H54 (cell line): Measurements from ENCODE around the gene INSIG2.
A peak's percentile ranks its signal among the peaks of the same experiment; 100 is the strongest.

Source experiments
- DNase-seq: peaks from one replicate; pipeline ENCODE4 v3.0.0; 2011; ENCODE audit warnings: low spot score, mixed read lengths; ENCODE audit not compliant: insufficient read length
- FAIRE-seq: peaks from 3 replicates; lab custom pipeline; 2011; peaks lifted over from hg19 to GRCh38; lab: Jason Lieb, UNC
- POLR2A ChIP-seq: IDR thresholded peaks from 2 replicates; pipeline ENCODE4 v1.6.1; 2011; ENCODE audit warnings: low read depth, mild to moderate bottlenecking, low read length

The INSIG2 gene

DNA sequence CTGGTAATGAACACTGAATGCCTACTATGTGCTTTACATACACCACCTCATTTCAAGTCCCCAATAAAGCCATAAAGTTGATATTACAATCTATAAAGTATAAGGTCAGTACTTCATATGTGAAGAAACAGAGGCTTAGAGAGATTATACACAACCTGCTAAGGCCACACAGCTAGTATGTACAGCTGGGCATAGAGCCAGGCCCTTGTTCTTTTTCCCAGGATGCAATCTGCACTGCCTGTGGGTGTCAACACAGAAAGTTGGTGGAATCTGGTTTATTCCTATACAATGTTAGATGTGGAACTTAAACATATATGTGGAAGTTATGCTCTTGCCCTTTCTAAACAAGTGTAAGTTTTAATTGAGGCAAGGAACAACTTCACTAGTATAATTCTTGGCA lies 32.8 kb downstream of the INSIG2 start:
- no peak for DNase-seq
- no peak for FAIRE-seq
- TF ChIP-seq POLR2A = no peak

DNA sequence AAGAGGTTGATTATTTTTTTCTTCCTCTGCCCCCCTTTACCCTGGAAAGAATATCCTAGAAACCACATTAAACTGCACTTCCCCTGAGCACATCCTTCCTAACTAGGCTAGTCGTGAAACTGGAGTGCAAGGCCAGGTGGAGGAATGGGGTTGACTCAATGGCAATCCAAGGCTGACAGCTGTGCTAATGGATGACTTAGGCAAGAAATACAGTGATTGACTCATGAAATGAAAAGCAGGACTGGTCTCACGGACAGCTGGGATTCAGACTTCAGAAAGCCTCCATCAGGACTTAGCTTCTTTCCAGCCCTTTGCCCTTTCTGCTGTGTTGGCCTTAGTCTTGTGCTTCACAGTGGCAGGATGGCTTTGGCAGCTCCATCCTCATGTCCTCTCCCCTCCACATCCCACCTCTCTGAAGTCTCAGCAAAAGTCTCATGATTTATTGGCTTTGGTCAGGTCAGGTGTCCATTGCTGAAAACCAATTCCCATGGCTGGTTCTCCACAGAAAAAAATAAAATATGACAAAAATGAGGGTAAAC lies 33.8 kb downstream of the INSIG2 start:
- no peak for TF ChIP-seq POLR2A
- no peak for DNase-seq

GRCh38 chr2:118122594-118123281 lies 34.5 kb downstream of the INSIG2 start:
- peak; percentile 43 for FAIRE-seq
- DNase-seq = no peak
- TF ChIP-seq POLR2A = no peak

More for the DNA sequence above, 33.8 kb downstream of the INSIG2 start:
- peak; percentile 6 for FAIRE-seq

GRCh38 chr2:118123561-118124232 lies 35.4 kb downstream of the INSIG2 start:
- FAIRE-seq = peak; percentile 94
- TF ChIP-seq POLR2A = no peak
- DNase-seq = peak; percentile 39

- TF ChIP-seq POLR2A = no peak
- DNase-seq (no peak), FAIRE-seq (no peak)
Observed at GRCh38 chr2:118124288-118124891, 36.1 kb downstream of the INSIG2 start.

GRCh38 chr2:118127250-118127649 lies 39.0 kb downstream of the INSIG2 start:
- FAIRE-seq (no peak), DNase-seq (no peak)
- no peak for TF ChIP-seq POLR2A

DNA sequence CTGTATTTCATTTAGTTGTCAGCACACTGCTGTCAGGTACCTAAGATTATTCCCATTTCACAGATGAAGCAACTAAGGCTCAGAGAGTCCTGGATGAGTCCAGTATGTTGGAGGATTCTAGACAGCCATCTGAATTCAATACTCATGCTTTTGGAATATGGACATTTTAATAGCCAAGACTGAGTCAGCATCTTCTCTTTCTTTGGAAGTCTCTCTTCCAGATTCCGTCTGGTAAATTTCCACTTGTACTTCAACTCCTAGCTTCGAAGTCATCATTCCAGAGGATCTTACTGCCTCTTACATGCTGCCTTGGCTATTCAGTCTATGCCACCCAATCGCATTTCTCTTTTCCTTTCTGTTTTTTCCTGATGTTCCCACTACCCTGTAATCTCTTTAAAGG lies 40.6 kb downstream of the INSIG2 start:
- FAIRE-seq = no peak
- no peak for TF ChIP-seq POLR2A
- no peak for DNase-seq

- DNase-seq (no peak), FAIRE-seq (no peak)
- TF ChIP-seq POLR2A = no peak
Observed at GRCh38 chr2:118130385-118130784, 42.1 kb downstream of the INSIG2 start.

GRCh38 chr2:118131771-118132170 lies 43.5 kb downstream of the INSIG2 start:
- TF ChIP-seq POLR2A = no peak
- DNase-seq (no peak), FAIRE-seq (no peak)

DNA sequence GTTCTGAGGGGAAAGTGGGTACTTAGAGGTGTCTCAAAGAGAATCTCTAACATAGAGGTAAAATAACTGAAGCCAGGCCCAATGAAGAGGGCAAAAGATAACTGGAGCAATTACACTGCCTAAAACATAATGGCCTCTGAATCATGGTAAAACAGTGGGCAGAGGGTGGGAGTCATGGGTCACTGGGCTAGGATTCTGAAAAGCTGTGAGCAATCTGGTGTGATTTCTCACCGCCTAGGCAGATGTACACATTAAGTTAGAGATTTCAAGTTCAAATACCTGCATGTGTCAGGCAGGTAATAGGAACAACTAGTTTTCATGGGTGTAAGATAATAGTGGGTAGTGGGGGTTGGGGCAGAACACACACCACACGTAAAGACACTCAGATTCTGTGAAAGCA lies 45.6 kb downstream of the INSIG2 start:
- TF ChIP-seq POLR2A = no peak
- FAIRE-seq = no peak
- no peak for DNase-seq

DNA sequence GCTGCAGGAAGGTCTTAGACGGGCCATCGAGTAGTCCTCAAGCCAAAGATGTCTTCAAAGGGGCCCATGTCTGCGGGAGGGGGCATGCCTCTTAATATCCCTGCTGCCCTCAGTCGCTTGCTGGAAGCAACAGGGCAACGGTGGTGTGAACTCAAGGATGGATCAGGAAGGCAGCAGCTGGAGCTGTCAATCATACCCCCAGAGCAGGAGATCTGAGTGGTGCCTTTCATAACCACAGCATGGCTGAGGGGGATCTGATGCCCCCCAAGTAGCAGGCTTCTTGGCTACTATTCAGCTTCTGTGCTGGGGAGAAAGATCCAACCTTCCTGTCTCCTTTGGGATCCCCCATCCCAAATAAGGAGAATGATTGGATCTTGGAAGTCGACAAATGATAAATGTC lies 46.4 kb downstream of the INSIG2 start:
- FAIRE-seq = no peak
- DNase-seq = no peak
- TF ChIP-seq POLR2A = no peak

DNA sequence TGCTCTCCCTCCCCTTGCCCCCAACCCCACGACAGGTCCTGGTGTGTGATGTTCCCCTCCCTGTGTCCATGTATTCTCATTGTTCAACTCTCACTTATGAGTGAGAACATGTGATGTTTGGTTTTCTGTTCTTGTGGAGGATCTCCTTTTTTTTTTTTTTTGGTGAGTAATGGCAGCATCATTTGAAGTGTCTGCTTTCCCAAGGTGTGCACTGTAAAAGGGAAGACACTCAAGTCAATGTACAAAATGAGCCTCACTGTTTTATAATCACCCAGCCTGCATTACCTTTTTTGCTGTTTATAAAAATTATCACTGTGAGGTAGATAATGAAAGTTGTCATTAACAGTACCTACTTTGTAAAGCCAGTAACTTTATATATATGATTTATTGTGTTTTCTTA lies 56.9 kb downstream of the INSIG2 start:
- TF ChIP-seq POLR2A = no peak
- FAIRE-seq (no peak), DNase-seq (no peak)

DNA sequence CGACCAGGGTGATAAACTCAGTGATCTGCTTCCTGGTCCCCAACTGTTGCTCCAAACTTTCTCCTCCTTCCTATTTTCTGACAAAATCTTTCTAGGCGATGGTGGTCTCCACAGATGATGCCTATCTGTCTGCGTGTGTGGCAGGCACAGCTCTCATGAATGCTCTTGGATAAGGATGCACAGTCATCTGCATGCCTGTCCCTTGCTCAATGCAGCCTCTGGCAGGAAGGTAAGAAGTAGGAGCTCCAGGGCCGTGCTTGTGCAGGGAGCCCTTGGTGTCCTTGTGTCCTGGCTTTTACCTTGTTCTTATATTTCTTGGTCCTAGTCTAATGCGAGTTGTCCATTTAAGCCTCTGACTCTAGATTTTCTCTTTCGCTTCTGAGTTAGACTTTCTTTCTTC lies 57.5 kb downstream of the INSIG2 start:
- FAIRE-seq (no peak), DNase-seq (no peak)
- no peak for TF ChIP-seq POLR2A
